Measurements from ENCODE around the gene ITPR2.
A peak's percentile ranks its signal among the peaks of the same experiment; 100 is the strongest.
"Not testable (repeated sequence)": the region's sequence is repeated elsewhere in the genome, so short reads cannot be mapped to it uniquely, and the experiment has no call there.

Gene ITPR2

DNA sequence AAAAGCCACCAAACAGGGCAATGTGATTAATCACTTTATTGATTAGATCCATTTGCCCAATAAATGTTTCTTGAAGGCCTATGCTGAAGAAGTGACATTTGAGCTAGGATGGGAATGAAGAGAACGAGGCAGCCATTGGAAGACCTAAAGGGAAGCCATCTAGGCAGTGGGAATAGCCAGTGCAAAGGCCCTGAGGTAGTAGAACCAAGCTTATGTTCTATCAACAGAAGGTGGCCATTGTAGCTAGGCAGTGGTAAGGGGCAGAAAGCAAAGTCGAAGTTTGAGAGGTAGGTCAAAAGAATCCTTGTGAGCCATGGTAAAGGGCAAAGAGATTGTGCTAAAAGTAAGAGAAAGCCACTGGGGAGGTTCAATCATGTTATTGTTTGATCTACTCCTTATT is 173.1 kb downstream of the ITPR2 start:
- no peak for DNase-seq (ENCODE audit: low spot score)

DNA sequence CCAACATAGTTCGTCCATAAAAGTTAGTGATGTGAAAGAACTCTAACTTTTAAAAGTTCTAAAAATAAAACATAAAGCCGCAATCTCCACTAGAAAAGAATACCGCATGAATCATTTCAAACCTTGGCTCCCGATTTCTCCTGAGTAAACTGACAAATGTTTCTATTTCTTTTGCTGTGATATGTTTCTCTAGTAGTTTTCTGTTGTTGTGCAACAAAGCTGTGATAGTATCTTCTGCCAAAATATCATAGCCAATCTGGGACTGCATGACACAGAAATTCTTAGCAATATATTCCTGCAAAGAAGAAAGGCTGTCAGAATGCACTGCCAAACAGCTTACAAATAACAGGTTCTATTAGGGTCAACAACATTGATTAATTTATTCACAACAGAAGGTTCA is 174.0 kb downstream of the ITPR2 start:
- no peak for DNase-seq (ENCODE audit: low spot score)

GRCh38 chr12:26654623-26655022 is 178.4 kb downstream of the ITPR2 start:
- DNase-seq (ENCODE audit: low spot score), result no peak

DNA sequence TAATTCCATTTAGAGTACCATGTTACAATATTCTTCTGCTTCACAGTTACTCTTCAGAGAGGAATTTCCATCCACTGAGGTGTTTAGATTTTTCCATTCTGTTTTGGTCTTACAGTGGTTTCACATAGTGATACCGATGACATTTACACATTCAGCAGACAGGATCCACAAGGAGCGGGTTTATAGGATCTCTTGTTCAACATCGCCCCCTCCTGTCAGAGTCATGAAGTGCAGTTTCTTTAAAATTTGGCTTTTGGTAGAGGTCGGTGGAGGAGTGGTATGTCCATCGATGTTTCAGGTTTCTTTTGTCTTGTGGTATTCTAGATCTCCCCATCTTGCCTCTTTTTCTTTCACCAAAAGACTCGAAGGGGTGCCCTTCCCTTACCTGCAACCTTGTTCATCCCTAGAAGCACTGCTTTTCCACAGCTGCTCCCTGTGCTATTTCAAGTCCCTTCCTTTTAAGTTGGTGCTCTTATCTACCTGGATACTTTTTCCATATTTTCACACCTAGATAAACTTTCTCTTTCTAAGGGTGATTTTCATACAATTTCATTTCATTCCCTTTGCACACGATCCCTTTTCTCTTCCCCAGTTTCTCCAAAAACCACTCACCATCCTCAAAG is 181.3 kb downstream of the ITPR2 start:
- peak; percentile 69 for DNase-seq (ENCODE audit: low spot score)

- DNase-seq (ENCODE audit: low spot score), result no peak
These were observed 182.0 kb downstream of the ITPR2 start for GRCh38 chr12:26651036-26651435.

GRCh38 chr12:26648999-26649398 is 184.0 kb downstream of the ITPR2 start:
- no peak for DNase-seq (ENCODE audit: low spot score)

- no peak for DNase-seq (ENCODE audit: low spot score)
These were observed 184.4 kb downstream of the ITPR2 start for GRCh38 chr12:26648584-26648983.

DNA sequence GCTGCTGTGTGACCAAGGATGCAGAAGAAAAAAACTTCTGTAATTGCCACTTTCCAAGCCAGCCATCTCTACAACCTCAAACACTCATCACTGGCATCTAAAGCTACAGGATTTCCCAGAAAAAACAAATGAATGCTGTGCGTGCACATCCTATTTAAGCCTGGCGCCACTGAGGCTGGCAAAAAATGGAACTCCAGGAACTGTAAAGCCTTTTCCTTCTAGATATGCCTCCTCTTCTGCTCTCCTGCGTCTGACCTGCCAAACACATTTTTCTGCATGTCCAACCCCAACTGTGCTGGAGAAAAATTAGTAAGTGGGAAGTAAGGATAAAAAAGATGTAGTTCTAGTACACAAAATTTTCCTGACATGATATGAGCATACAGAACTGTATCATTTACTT is 184.9 kb downstream of the ITPR2 start:
- no peak for DNase-seq (ENCODE audit: low spot score)

DNA sequence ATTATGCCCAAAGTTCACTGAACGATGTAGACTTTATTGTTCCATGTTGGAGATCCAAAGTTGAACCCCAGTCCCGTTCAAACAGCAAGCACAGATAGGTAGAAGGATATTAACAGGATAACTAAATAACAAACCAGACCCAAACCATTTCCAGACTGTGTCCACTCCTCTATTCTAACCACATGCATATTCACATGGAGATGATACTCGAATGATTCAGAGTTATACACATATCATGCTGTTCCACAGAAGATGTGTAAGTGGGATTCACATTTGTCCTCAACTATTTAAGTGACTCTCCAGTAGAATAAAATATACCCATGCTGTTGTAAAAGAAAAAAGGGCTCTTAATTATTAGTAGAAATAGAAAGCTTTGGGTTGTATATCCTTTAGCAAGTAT is 185.9 kb downstream of the ITPR2 start:
- no peak for DNase-seq (ENCODE audit: low spot score)

- DNase-seq (ENCODE audit: low spot score), result no peak
These were observed 186.4 kb downstream of the ITPR2 start for GRCh38 chr12:26646571-26646970.

DNA sequence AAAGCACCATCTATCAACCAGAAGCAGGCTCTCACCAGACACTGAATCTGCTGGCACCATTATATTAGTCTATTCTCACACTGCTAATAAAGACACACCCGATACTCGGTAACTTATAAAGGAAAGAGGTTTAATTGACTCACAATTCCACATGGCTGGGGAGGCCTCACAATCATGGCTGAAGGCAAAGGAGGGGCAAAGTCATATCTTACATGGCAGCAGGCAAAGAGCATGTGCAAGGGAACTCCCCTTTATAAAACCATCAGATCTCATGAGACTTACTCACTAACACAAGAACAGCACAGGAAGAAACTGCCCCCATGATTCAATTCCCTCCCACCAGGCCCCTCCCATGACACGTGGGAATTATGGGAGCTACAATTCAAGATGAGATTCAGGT is 188.6 kb downstream of the ITPR2 start:
- not testable (repeated sequence) for DNase-seq (ENCODE audit: low spot score)

GRCh38 chr12:26643532-26644315 is 189.3 kb downstream of the ITPR2 start:
- DNase-seq (ENCODE audit: low spot score), result no peak

DNA sequence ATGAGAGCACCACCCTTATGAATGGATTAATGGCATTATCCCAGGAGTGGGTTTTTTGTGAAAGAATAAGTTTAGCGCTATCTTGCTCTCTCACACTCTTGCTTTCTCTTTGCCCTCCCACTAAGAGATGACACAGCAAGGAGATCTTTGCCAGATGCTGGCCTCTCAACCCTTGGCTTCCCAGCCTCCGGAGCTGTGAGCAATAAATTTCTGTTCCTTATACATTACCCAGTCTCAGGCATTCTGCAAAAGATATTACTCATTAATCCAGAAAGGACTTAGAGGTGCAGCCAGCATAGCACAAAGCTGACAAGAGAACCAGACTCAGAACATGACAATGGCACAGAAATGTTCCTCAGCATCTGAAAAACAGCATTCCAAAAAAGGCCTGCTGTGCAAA is 190.6 kb downstream of the ITPR2 start:
- DNase-seq (ENCODE audit: low spot score), result no peak

GRCh38 chr12:26636710-26637328 is 196.2 kb downstream of the ITPR2 start:
- DNase-seq (ENCODE audit: low spot score), result no peak

GRCh38 chr12:26633591-26634210 is 199.3 kb downstream of the ITPR2 start:
- DNase-seq (ENCODE audit: low spot score), result no peak

DNA sequence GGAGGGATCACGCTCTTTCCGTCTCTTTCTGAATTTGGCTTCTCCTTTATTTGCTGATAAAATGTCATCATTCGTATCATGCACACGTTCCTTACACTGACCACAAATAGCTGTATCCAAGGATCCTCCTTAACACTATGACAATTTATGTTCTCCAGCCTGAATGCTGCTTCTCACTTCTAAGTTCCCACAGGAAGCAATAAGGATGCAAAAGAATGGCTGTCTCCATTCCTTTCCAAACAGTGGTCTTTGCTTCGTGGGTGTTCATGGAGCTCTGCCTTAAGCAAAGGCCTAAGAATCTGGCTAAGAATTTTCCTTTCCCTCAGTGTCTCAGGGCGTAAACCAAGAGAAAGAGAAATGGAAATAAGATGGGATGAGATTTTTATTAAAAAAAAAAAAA is 200.2 kb downstream of the ITPR2 start:
- DNase-seq (ENCODE audit: low spot score), result no peak

DNA sequence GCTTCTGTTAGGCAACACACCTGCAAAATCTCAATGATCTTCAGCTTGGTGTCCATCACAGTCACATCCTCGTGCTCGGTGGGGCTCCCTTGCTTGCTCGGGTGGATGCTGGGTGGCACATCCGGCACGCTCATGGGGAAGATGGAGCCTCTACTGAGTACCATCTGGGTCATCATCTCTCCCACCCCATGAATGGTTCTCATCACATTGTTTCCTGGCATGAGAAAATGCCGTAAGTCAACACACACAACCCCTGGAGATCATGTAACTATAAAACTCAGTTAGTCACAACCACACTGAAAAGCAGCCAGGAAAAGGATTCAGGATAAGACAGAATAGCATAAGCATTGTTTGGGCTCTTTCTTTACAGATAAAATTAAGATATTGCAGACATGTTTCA is 201.1 kb downstream of the ITPR2 start:
- DNase-seq (ENCODE audit: low spot score), result no peak

- no peak for DNase-seq (ENCODE audit: low spot score)
These were observed 202.4 kb downstream of the ITPR2 start for GRCh38 chr12:26630546-26631027.

DNA sequence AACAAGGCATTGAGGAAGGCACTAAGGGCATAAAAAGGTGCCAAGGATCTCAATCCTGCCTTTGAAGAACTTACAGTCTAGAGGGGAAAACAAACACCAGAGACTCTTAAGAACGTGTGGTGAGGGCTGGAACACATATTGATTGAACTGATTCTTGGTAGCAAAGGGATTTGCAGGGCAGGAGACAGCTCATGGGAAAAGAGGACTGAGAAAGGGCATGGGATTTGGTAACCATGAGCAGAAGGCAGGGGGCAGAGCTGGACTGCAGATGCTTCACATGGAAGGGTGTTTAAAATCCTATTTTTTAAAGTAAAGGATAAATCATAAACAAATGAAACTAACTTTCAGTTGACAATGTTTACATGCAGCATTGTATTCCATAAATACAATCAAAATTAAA is 203.1 kb downstream of the ITPR2 start:
- DNase-seq (ENCODE audit: low spot score), result no peak

DNA sequence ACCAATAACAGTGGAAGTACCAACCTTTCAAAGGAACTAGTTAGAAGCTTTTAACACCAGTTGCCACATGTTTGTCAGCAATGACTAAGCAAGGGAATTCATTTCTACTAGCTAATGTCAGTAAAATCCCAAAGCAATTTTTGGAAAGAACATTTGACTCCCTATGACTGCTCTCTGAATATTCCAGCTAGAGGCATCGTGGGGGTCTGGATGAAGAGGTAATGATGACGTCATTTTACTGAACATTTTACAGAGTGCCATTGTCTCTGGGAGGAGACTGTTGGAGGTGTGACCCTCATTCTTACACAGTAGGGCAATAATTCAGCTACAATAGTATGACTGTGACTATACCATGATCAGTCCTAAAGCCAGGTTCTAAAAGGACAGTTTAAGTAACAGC is 204.8 kb downstream of the ITPR2 start:
- no peak for DNase-seq (ENCODE audit: low spot score)

DNA sequence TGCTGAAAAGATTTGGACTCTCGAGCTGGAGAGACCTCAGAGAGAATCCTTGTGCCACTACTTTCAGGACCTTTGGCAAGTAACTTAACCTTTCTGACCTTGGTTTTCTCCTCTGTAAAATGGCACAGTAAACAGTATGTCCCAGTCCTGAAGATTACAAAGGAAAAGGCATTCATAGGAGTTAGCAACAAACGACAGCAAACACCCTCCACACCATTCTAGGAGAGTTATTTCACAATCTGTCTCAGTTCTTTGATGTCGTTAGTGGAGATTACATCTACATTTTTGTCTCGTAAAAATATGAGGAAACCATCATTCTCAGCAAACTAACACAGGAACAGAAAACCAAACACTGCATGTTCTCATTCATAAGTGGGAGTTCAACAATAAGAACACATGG is 205.7 kb downstream of the ITPR2 start:
- DNase-seq (ENCODE audit: low spot score), result no peak

- DNase-seq (ENCODE audit: low spot score), result no peak
These were observed 209.9 kb downstream of the ITPR2 start for GRCh38 chr12:26623136-26623535.

DNA sequence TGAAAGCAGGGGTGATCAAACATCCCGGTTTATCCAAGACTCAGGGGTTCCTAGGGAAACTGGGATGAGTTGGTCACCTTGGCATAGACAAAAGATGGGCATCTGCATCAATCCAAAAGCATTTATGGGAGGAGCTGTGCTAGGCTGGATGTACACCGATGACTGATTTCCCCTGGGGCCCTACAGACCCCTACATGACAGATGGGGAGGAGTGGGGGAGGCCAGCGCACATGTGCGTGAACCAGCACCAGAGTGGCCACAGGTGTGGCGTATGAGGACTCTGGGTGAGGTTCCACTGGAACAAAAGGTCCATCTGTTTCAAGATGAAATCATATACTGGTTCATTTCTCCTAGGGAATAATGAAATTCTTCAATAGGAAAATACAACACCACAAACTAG is 210.4 kb downstream of the ITPR2 start:
- no peak for DNase-seq (ENCODE audit: low spot score)

All from D341Med (cell line).